Measurements from ENCODE around the gene CLIP1.
"Not testable (repeated sequence)": the region's sequence is repeated elsewhere in the genome, so short reads cannot be mapped to it uniquely, and the experiment has no call there.

Gene CLIP1

DNA sequence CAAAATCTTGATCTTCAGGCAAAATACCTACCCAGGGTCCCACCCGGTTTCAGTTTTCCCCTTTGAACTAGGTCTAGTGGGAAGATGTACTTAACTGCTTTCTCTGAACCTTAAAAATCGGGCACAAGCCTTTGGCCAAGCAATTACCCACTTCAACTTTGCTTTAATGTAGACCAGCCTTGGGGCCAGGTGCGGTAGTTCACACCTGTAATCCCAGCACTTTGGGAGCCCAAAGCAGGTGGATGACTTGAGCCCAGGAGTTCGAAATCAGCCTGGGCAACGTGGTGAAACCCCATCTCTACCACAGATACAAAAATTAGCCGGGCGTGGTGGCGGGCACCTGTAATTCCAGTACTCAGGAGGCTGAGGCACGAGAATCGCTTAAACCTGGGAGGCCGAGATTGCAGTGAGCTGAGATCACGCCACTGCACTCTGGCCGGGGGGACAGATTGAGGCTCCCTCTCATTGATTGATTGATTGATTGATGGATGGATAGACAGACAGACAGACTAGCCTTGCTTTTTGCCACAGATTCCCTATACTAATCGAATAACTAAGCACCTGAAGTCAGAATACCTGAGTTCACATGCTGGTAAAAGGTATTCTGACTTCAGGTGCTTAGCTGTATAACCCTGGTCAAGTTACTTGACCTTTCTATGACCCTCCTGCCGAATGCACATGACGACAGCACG lies 1.9 kb downstream of the CLIP1 start:
- TF ChIP-seq CTCF (IDR thresholded peaks at IDR 0.05; ENCODE audit: low read depth, low read length) = no peak
- DNase-seq (ENCODE audit: extremely low read depth, low read depth) = no peak

- DNase-seq (ENCODE audit: extremely low read depth, low read depth) = not testable (repeated sequence)
Observed at GRCh38 chr12:122419094-122419493, 3.4 kb downstream of the CLIP1 start.

GRCh38 chr12:122415665-122416064 lies 6.8 kb downstream of the CLIP1 start:
- not testable (repeated sequence) for DNase-seq (ENCODE audit: extremely low read depth, low read depth)

DNA sequence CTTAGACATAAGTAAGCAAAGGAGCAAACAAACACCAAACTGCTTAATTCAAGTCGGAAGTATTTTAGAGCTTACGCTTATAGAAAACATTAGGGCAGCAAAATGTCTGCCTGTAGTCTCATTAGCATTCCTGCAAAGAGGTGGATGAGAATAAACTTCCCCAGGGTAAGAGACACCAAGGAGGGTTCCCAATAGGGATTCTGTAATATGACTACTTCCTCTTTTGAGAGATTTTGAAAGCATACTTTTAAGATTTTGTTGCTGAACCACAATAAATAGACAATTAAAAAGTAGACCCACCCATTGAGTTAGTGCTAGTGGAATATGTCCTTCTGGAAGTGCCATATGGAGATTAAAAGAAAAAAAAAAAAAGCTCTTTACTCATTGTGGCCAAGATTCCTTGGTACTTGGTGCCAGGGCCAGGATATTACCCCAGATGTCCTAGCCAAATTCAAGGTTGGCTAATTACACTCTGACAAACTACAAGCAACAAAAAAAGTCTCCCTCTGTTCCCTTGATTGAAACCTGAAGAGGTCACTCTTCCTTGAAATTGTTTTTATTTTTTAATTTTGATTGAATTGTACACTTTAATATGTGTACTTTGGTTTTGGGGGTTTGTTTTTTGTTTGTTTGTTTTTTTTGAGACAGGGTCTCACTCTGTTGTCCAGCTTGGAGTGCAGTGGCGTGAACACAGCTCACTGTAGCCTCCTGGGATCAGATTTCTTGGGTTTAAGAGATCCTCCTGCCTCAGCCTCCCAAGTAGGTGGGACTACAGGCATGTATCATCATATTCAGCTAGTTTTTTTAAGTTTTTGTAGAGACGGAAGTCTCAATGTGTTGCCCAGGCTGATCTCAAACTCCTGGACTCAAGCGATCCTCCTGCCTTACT lies 8.7 kb downstream of the CLIP1 start:
- no peak for DNase-seq (ENCODE audit: extremely low read depth, low read depth)
- no peak for TF ChIP-seq CTCF (IDR thresholded peaks at IDR 0.05; ENCODE audit: low read depth, low read length)

GRCh38 chr12:122412851-122413433 lies 9.5 kb downstream of the CLIP1 start:
- no peak for TF ChIP-seq CTCF (IDR thresholded peaks at IDR 0.05; ENCODE audit: low read depth, low read length)
- DNase-seq (ENCODE audit: extremely low read depth, low read depth) = no peak

DNA sequence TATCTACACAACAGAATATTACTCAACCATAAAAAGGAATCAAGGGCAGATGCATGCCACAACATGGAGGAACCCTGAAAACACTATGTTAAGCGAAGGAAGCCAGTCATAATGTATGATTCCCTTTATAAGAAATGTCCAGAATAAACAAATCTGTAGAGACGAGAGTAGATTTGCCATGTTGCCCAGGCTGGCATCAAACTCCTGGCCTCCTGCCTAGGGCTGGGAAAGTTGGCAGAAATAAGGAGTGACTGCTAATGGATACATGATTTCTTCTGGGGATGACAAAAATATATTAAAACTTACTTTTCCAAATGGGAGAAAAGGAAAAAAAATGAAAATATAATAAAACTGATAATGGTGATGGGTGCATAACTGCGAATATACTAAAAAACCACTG lies 10.9 kb downstream of the CLIP1 start:
- no peak for TF ChIP-seq CTCF (IDR thresholded peaks at IDR 0.05; ENCODE audit: low read depth, low read length)
- DNase-seq (ENCODE audit: extremely low read depth, low read depth) = no peak

GRCh38 chr12:122407208-122407607 lies 15.3 kb downstream of the CLIP1 start:
- TF ChIP-seq CTCF (IDR thresholded peaks at IDR 0.05; ENCODE audit: low read depth, low read length) = no peak
- no peak for DNase-seq (ENCODE audit: extremely low read depth, low read depth)

DNA sequence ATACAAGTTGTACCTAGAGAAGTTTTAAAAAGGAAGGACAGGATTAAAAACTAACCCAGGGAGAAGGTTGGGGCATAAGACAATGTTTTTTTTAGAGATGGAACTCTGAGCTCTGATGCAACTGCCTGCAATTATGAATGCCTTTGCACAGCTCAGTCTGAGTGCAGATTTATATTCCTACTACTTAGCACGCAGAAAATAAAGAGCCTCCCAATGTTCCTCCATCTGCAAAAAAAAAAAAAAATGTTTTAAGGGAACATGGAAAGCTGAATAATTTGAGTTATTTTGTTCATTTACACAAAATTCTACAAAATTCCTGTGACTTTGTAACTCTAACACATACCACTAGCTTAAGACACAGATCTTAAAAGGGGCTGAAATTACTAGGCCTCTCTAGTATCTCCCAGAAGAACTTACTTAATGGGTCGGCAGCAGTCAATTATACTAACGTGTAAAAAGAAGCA lies 15.7 kb downstream of the CLIP1 start:
- no peak for DNase-seq (ENCODE audit: extremely low read depth, low read depth)
- no peak for TF ChIP-seq CTCF (IDR thresholded peaks at IDR 0.05; ENCODE audit: low read depth, low read length)
